Common myeloid progenitor, CD34-positive (primary cell): ENCODE results near the gene ANKRD60.

Experiments used
- CTCF ChIA-PET: fragments of 350-600 bp; sonication (Branson Sonifier 250); formaldehyde crosslinking; loops from one replicate; lab custom pipeline; 2021; ENCODE audit warnings: antibody characterized with exemption; lab: Charles Lee
- POLR2A ChIA-PET: fragments of 350-600 bp; sonication (Branson Sonifier 250); formaldehyde crosslinking; loops from one replicate; lab custom pipeline; 2021; ENCODE audit warnings: antibody characterized with exemption; lab: Charles Lee
- DNase-seq, 3 donors: peaks; one replicate each; pipeline versions ENCODE4 v3.0.0 to v3.0.0-alpha.2; 2013
- H3K27ac ChIP-seq, 2 experiments: 1 replicate in 1 of 2; 2 replicates in 1 of 2; pipeline ENCODE4 v1.7.0; 2013; ENCODE audit warnings: inconsistent platforms in 2 of 2, low read length in 2 of 2, mild to moderate bottlenecking in 2 of 2, low read depth in 1 of 2, moderate library complexity in 1 of 2; ENCODE audit not compliant: severe bottlenecking in 2 of 2, insufficient read depth in 1 of 2, poor library complexity in 1 of 2
- H3K27me3 ChIP-seq, 5 experiments: replicated peaks in 2 of 5; 1 replicate in 3 of 5; 2 replicates in 2 of 5; pipeline versions ENCODE4 v1.6.1 to v1.7.0; 2013; ENCODE audit warnings: low read length in 4 of 5, mild to moderate bottlenecking in 2 of 5, moderate library complexity in 2 of 5, inconsistent platforms in 1 of 5; ENCODE audit not compliant: insufficient read depth in 5 of 5, control insufficient read depth in 4 of 5
- H3K36me3 ChIP-seq, 4 experiments: 1 replicate in 2 of 4; 2 replicates in 2 of 4; pipeline versions ENCODE4 v1.6.1 to v1.7.0; 2013; ENCODE audit warnings: low read length in 3 of 4, control low read depth in 1 of 4, mild to moderate bottlenecking in 1 of 4; ENCODE audit not compliant: control insufficient read depth in 4 of 4, insufficient read depth in 4 of 4
- H3K4me1 ChIP-seq, 4 experiments: 1 replicate in 3 of 4; 2 replicates in 1 of 4; pipeline versions ENCODE4 v1.6.1 to v1.7.1; 2013; ENCODE audit warnings: low read length in 3 of 4, mild to moderate bottlenecking in 3 of 4, control low read depth in 1 of 4, inconsistent platforms in 1 of 4, moderate library complexity in 1 of 4; ENCODE audit not compliant: control insufficient read depth in 4 of 4, insufficient read depth in 4 of 4; ENCODE audit errors: control extremely low read depth in 1 of 4
- H3K4me3 ChIP-seq, 7 experiments: 1 replicate in 4 of 7; 2 replicates in 3 of 7; pipeline versions ENCODE4 v1.5.1 to v1.7.0; 2013; ENCODE audit warnings: mild to moderate bottlenecking in 7 of 7, low read length in 6 of 7, moderate library complexity in 6 of 7, inconsistent platforms in 2 of 7, low read depth in 2 of 7, control low read depth in 1 of 7; ENCODE audit not compliant: insufficient read depth in 4 of 7, control insufficient read depth in 1 of 7; ENCODE audit errors: extremely low read depth in 1 of 7
- H3K9me3 ChIP-seq, 5 experiments: 1 replicate in 4 of 5; 2 replicates in 1 of 5; pipeline versions ENCODE4 v1.6.1 to v1.7.1; 2013; ENCODE audit warnings: low read length in 4 of 5, mild to moderate bottlenecking in 2 of 5, inconsistent platforms in 1 of 5, low read depth in 1 of 5, moderate library complexity in 1 of 5; ENCODE audit not compliant: control insufficient read depth in 4 of 5, insufficient read depth in 2 of 5; ENCODE audit errors: control extremely low read depth in 1 of 5
- WGBS: methylation state at CpG from one replicate; pipeline ENCODE4 v1.1.5; 2013; ENCODE audit not compliant: insufficient coverage; 5-methylcytosine and 5-hydroxymethylcytosine counted together

ANKRD60 gene

GRCh38 chr20:58231683-58232082, 3.2 kb upstream of the ANKRD60 start:
- Histone ChIP-seq H3K4me3 (no peak overlapping the region), H3K27ac (no peak overlapping the region), H3K27me3 (peaks cover 21 to 41% (median 29%) of the 10 kb centered on the region in 5 experiments), H3K36me3 (no peaks in the 10 kb centered on the region), H3K4me1 (peaks cover 1 to 14% (median 14%) of the 10 kb centered on the region in 4 experiments), H3K9me3 (peaks cover 0 to 12% (median 4%) of the 10 kb centered on the region in 5 experiments)
- CTCF ChIA-PET = interaction anchor here (0.8 to 1.4 kb wide), 4 partner anchors 10 to 216 kb away, joined by 3 to 5 read pairs (median 3); no protein-coding TSS in a partner anchor
- peak; percentile 41 to 55 (median 51) for DNase-seq
- 94% methylated on average over 5 of the region's 6 CpGs for WGBS
- POLR2A ChIA-PET = no interaction called here

GRCh38 chr20:58229198-58229798, 845 bp upstream of the ANKRD60 start:
- POLR2A ChIA-PET = no interaction called here
- peaks cover 0 to 11% (median 10%) of the 10 kb centered on the region in 4 experiments for H3K4me1 ChIP-seq
- H3K9me3 ChIP-seq = peaks cover 0 to 15% (median 5%) of the 10 kb centered on the region in 5 experiments
- CTCF ChIA-PET = interaction anchor here (0.9 to 1.7 kb wide), 4 partner anchors 17 to 575 kb away, joined by 3 to 5 read pairs (median 3); no protein-coding TSS in a partner anchor
- H3K27ac ChIP-seq = no peak overlapping the region
- peaks cover 38 to 64% (median 44%) of the 10 kb centered on the region in 5 experiments for H3K27me3 ChIP-seq
- 33% methylated on average over 6 of the region's 14 CpGs for WGBS
- peak in 1 of 3 donors; percentile 23 for DNase-seq
- H3K4me3 ChIP-seq = peak overlapping the region in 2 of 7 experiments; percentile 21 to 59
- H3K36me3 ChIP-seq = no peaks in the 10 kb centered on the region

- Histone ChIP-seq H3K27ac (no peak overlapping the region), H3K4me3 (peak overlapping the region in 1 of 7 experiments; percentile 36), H3K9me3 (peaks cover 0 to 15% (median 5%) of the 10 kb centered on the region in 5 experiments), H3K27me3 (peaks cover 38 to 73% (median 44%) of the 10 kb centered on the region in 5 experiments), H3K36me3 (no peaks in the 10 kb centered on the region), H3K4me1 (peaks cover 0 to 11% (median 10%) of the 10 kb centered on the region in 4 experiments)
- DNase-seq = peak in 1 of 3 donors; percentile 15
- POLR2A ChIA-PET = no interaction called here
- CTCF ChIA-PET = no interaction called here
- 7% methylated on average over 29 of the region's 29 CpGs for WGBS
Measured at GRCh38 chr20:58228103-58228483, 360 bp downstream of the ANKRD60 start.

GRCh38 chr20:58227391-58228102, 906 bp downstream of the ANKRD60 start:
- POLR2A ChIA-PET = no interaction called here
- CTCF ChIA-PET = interaction anchor here (0.9 kb wide), 1 partner anchor 8 kb away, joined by 3 read pairs; no protein-coding TSS in a partner anchor
- peaks cover 38 to 78% (median 44%) of the 10 kb centered on the region in 5 experiments for H3K27me3 ChIP-seq
- peaks cover 0 to 11% (median 10%) of the 10 kb centered on the region in 4 experiments for H3K4me1 ChIP-seq
- DNase-seq = no peak
- no peaks in the 10 kb centered on the region for H3K36me3 ChIP-seq
- WGBS = 98% methylated on average over 5 of the region's 5 CpGs
- no peak overlapping the region for H3K27ac ChIP-seq
- peaks cover 0 to 15% (median 5%) of the 10 kb centered on the region in 5 experiments for H3K9me3 ChIP-seq
- no peak overlapping the region for H3K4me3 ChIP-seq

GRCh38 chr20:58225452-58226200, 2.8 kb downstream of the ANKRD60 start:
- Histone ChIP-seq H3K36me3 (no peaks in the 10 kb centered on the region), H3K4me3 (no peak overlapping the region), H3K27me3 (peaks cover 42 to 92% (median 50%) of the 10 kb centered on the region in 5 experiments), H3K27ac (no peak overlapping the region), H3K9me3 (peaks cover 0 to 15% (median 5%) of the 10 kb centered on the region in 5 experiments), H3K4me1 (peaks cover 0 to 11% (median 10%) of the 10 kb centered on the region in 4 experiments)
- DNase-seq = no peak
- CTCF ChIA-PET = interaction anchor here (0.5 to 1.8 kb wide), 4 partner anchors 10 to 903 kb away, joined by 3 to 6 read pairs (median 4); no protein-coding TSS in a partner anchor
- POLR2A ChIA-PET = no interaction called here
- 95% methylated on average over 12 of the region's 15 CpGs for WGBS

- H3K27me3 ChIP-seq = peaks cover 39 to 90% (median 52%) of the 10 kb centered on the region in 5 experiments
Measured at GRCh38 chr20:58224974-58225373, 3.5 kb downstream of the ANKRD60 start.

More at GRCh38 chr20:58224974-58225373, 3.5 kb downstream of the ANKRD60 start:
- 60% methylated on average over 2 of the region's 5 CpGs for WGBS
- H3K4me3 ChIP-seq = no peak overlapping the region
- no peak for DNase-seq
- no peaks in the 10 kb centered on the region for H3K36me3 ChIP-seq
- peaks cover 0 to 15% (median 5%) of the 10 kb centered on the region in 5 experiments for H3K9me3 ChIP-seq
- CTCF ChIA-PET = interaction anchor here (0.5 to 1.8 kb wide), 3 partner anchors 12 to 903 kb away, joined by 3 to 6 read pairs (median 4); no protein-coding TSS in a partner anchor
- POLR2A ChIA-PET = no interaction called here
- no peak overlapping the region for H3K27ac ChIP-seq
- H3K4me1 ChIP-seq = peaks cover 0 to 11% (median 10%) of the 10 kb centered on the region in 4 experiments
